ENCODE measurements around the gene TMEM117.
"Not testable (repeated sequence)": the region's sequence is repeated elsewhere in the genome, so short reads cannot be mapped to it uniquely, and the experiment has no call there.

TMEM117 gene

GRCh38 chr12:43856972-43857371 is 21.1 kb downstream of the TMEM117 start:
- DNase-seq (ENCODE audit: low read depth) = no peak
- TF ChIP-seq CTCF (IDR thresholded peaks at IDR 0.05; ENCODE audit: low read length, missing control alignments) = no peak
- H3K4me3 ChIP-seq (replicated peaks; ENCODE audit: low read depth, low read length) = no peak overlapping the region

GRCh38 chr12:43858096-43858495 is 22.2 kb downstream of the TMEM117 start:
- TF ChIP-seq CTCF (IDR thresholded peaks at IDR 0.05; ENCODE audit: low read length, missing control alignments) = no peak
- H3K4me3 ChIP-seq (replicated peaks; ENCODE audit: low read depth, low read length) = no peak overlapping the region
- DNase-seq (ENCODE audit: low read depth) = no peak

GRCh38 chr12:43858991-43859390 is 23.1 kb downstream of the TMEM117 start:
- H3K4me3 ChIP-seq (replicated peaks; ENCODE audit: low read depth, low read length) = no peak overlapping the region
- no peak for DNase-seq (ENCODE audit: low read depth)
- TF ChIP-seq CTCF (IDR thresholded peaks at IDR 0.05; ENCODE audit: low read length, missing control alignments) = no peak

- no peak for TF ChIP-seq CTCF (IDR thresholded peaks at IDR 0.05; ENCODE audit: low read length, missing control alignments)
- DNase-seq (ENCODE audit: low read depth) = no peak
- H3K4me3 ChIP-seq (replicated peaks; ENCODE audit: low read depth, low read length) = no peak overlapping the region
Observed at GRCh38 chr12:43861015-43861839, 25.3 kb downstream of the TMEM117 start.

- H3K4me3 ChIP-seq (replicated peaks; ENCODE audit: low read depth, low read length) = no peak overlapping the region
- no peak for TF ChIP-seq CTCF (IDR thresholded peaks at IDR 0.05; ENCODE audit: low read length, missing control alignments)
- no peak for DNase-seq (ENCODE audit: low read depth)
Observed at GRCh38 chr12:43861840-43862150, 25.9 kb downstream of the TMEM117 start.

GRCh38 chr12:43863770-43864366 is 28.0 kb downstream of the TMEM117 start:
- DNase-seq (ENCODE audit: low read depth) = no peak
- no peak for TF ChIP-seq CTCF (IDR thresholded peaks at IDR 0.05; ENCODE audit: low read length, missing control alignments)
- H3K4me3 ChIP-seq (replicated peaks; ENCODE audit: low read depth, low read length) = no peak overlapping the region

GRCh38 chr12:43864557-43864956 is 28.7 kb downstream of the TMEM117 start:
- DNase-seq (ENCODE audit: low read depth); H3K4me3 ChIP-seq (replicated peaks; ENCODE audit: low read depth, low read length): not testable (repeated sequence)
